ENCODE data around the gene BEX3. TPM values are rescaled to one million over a fixed set of nuclear protein-coding genes. Genes with fewer than 3 reads are reported as not detected.

The BEX3 gene
- total and polyA plus RNA-seq, 11 donors: 74.4 to 153 (median 114) TPM

DNA sequence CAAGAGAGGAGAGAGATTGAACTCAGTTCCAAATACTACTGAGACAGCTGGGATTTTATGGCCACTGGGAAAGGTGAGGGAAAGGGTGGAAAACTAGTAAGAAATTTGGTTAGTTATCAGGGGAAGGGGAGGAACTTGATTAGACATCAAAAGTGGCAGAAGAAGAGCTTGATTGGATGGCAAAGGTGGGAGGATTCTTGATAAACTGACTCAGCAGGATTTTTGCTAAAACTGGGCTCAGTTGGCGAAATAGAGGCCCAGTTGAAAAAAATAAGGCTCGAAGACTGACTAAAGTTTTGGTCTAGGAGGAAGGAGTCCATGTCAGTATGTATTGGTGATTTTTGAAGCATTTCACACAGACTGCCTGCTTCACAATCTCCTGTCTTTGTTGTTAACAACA, 10.0 kb downstream of the BEX3 start:
- ATAC-seq: no peak
- 71 to 94% (median 81%) methylated on average over 2 of the region's 2 CpGs for WGBS, 4 donors
- TF ChIP-seq POLR2A (IDR thresholded peaks at IDR 0.05): no peak
- TF ChIP-seq, protein P1, sequence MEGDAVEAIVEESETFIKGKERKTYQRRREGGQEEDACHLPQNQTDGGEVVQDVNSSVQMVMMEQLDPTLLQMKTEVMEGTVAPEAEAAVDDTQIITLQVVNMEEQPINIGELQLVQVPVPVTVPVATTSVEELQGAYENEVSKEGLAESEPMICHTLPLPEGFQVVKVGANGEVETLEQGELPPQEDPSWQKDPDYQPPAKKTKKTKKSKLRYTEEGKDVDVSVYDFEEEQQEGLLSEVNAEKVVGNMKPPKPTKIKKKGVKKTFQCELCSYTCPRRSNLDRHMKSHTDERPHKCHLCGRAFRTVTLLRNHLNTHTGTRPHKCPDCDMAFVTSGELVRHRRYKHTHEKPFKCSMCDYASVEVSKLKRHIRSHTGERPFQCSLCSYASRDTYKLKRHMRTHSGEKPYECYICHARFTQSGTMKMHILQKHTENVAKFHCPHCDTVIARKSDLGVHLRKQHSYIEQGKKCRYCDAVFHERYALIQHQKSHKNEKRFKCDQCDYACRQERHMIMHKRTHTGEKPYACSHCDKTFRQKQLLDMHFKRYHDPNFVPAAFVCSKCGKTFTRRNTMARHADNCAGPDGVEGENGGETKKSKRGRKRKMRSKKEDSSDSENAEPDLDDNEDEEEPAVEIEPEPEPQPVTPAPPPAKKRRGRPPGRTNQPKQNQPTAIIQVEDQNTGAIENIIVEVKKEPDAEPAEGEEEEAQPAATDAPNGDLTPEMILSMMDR (IDR thresholded peaks at IDR 0.05): no peak
- Histone ChIP-seq H3K4me1 (no peaks in the 10 kb centered on the region), H3K9me3 (no peaks in the 10 kb centered on the region), H3K27me3 (peaks cover 0 to 3% (median 0%) of the 10 kb centered on the region in 9 donors), H3K27ac (no peak overlapping the region), H3K36me3 (no peaks in the 10 kb centered on the region), H3K4me3 (no peak overlapping the region)
- intact Hi-C loops (cut with DNase I): no loop called here
- no peak for DNase-seq

DNA sequence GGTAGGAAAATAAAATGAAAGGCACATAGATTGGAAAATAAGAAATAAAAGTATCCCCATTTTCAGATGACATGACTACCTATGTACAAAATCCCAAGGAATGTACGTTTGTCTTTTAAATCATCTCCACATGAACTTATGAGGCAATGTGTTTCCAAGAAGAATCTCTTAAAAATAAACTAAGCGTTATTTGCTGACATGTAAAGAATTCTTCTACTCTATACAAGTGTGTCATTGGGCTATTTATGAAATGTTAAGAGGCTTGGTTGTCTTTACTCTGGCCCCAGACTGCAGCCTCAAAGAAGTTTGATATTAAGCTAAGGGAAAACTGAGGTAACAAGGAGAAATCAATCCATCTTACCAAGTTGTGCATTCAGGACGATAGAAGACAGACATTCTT, 17.1 kb downstream of the BEX3 start:
- 69 to 83% (median 76%) methylated on average over 3 of the region's 3 CpGs for WGBS, 4 donors
- intact Hi-C loops (cut with DNase I): no loop called here
- H3K27me3 ChIP-seq: no peaks in the 10 kb centered on the region

DNA sequence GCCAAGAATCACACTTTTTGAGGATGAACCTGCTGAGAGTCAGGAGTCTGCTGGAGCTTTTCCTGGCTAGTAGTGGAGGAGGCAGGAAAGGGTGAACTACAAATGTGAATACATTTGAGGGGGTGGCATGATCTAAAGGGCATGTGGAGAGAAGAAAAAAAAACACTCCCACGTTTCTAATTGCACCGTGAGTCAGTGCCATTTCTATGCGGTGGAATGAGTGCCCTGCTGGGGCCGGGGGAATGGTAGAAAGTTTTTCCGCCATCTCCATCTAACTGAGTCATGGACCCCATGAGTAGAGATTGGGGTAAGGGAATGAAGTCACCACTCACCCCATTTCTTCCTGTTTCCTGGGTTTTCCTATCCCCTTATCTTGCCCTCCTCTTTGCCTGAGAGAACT, 19.8 kb downstream of the BEX3 start:
- ATAC-seq: no peak
- TF ChIP-seq, protein P1 (IDR thresholded peaks at IDR 0.05): no peak
- no peak for TF ChIP-seq POLR2A (IDR thresholded peaks at IDR 0.05)
- H3K4me3 ChIP-seq: no peak overlapping the region
- no peaks in the 10 kb centered on the region for H3K4me1 ChIP-seq
- peaks cover 0 to 9% (median 0%) of the 10 kb centered on the region in 9 donors for H3K27me3 ChIP-seq
- H3K36me3 ChIP-seq: no peaks in the 10 kb centered on the region
- intact Hi-C loops (cut with DNase I): no loop called here
- no peak overlapping the region for H3K27ac ChIP-seq
- no peaks in the 10 kb centered on the region for H3K9me3 ChIP-seq
- no peak for DNase-seq
- 71 to 81% (median 74%) methylated on average over 5 of the region's 5 CpGs for WGBS, 4 donors

More for the DNA sequence above, 17.1 kb downstream of the BEX3 start:
- ATAC-seq: no peak
- DNase-seq: no peak
- Histone ChIP-seq H3K36me3 (no peaks in the 10 kb centered on the region), H3K4me3 (no peak overlapping the region), H3K4me1 (no peaks in the 10 kb centered on the region), H3K9me3 (no peaks in the 10 kb centered on the region), H3K27ac (no peak overlapping the region)
- TF ChIP-seq, protein P1 (IDR thresholded peaks at IDR 0.05): no peak
- no peak for TF ChIP-seq POLR2A (IDR thresholded peaks at IDR 0.05)

DNA sequence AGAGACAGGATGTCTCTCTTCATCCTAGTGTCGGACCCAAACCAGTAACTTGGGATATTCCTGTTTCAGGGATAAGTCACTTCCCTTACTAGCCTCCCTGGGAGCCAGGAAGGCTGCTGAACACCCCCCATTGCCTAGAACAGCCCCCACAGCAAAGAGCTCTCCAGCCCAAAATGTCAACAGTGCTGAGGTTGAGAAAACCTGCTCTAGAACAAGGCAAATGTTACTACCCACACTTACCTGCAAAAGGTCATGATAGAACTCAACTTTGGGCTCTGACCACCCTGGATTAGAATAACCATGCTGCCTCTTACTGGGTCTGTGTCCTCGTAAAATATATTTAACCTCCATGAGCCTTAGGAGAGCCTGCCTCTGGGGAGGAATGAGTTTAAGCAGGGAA, 20.3 kb downstream of the BEX3 start:
- ATAC-seq: no peak
- Histone ChIP-seq H3K36me3 (no peaks in the 10 kb centered on the region), H3K27me3 (peaks cover 0 to 14% (median 0%) of the 10 kb centered on the region in 9 donors), H3K27ac (no peak overlapping the region), H3K4me1 (no peaks in the 10 kb centered on the region), H3K9me3 (no peaks in the 10 kb centered on the region), H3K4me3 (no peak overlapping the region)
- TF ChIP-seq POLR2A (IDR thresholded peaks at IDR 0.05): no peak
- intact Hi-C loops (cut with DNase I): no loop called here
- 47 to 70% (median 64%) methylated on average over 2 of the region's 2 CpGs for WGBS, 4 donors
- DNase-seq: no peak

DNA sequence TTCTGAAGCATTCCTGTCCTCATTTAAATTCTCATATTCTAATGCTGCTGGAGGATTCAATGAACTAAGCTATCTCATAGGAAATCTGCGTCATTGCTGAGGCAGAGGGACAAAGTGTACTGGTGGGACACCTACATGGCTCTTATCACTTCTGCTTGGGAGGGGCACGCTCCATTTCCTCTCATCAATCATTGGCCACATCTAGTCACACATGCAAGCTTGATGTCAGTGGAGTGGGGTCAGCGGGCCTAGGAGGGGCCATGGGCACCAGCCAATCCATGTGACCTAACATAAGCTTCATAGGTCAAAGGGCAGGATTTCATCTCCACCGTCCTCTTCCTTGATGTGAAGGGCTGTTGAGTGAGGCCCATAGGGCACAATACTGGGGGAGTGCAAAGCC, 21.4 kb downstream of the BEX3 start:
- Histone ChIP-seq H3K9me3 (no peaks in the 10 kb centered on the region), H3K4me1 (no peaks in the 10 kb centered on the region), H3K27ac (no peak overlapping the region), H3K36me3 (no peaks in the 10 kb centered on the region), H3K4me3 (no peak overlapping the region), H3K27me3 (peaks cover 0 to 16% (median 0%) of the 10 kb centered on the region in 9 donors)
- no peak for TF ChIP-seq POLR2A (IDR thresholded peaks at IDR 0.05)
- TF ChIP-seq, protein P1 (IDR thresholded peaks at IDR 0.05): no peak
- DNase-seq: no peak
- intact Hi-C loops (cut with DNase I): no loop called here
- 78 to 89% (median 82%) methylated on average over 4 of the region's 4 CpGs for WGBS, 4 donors
- ATAC-seq: no peak
